GM18508 (cell line): ENCODE results near the gene ANKIB1.
A peak's percentile ranks its signal among the peaks of the same experiment; 100 is the strongest.

Experiments
- ATAC-seq: cut with Tn5 transposase; IDR thresholded peaks from one replicate; pipeline ENCODE4 v1.9.1; 2021; ENCODE audit warnings: moderate number of reproducible peaks; ENCODE audit not compliant: insufficient read depth, unreplicated experiment

The ANKIB1 gene

DNA sequence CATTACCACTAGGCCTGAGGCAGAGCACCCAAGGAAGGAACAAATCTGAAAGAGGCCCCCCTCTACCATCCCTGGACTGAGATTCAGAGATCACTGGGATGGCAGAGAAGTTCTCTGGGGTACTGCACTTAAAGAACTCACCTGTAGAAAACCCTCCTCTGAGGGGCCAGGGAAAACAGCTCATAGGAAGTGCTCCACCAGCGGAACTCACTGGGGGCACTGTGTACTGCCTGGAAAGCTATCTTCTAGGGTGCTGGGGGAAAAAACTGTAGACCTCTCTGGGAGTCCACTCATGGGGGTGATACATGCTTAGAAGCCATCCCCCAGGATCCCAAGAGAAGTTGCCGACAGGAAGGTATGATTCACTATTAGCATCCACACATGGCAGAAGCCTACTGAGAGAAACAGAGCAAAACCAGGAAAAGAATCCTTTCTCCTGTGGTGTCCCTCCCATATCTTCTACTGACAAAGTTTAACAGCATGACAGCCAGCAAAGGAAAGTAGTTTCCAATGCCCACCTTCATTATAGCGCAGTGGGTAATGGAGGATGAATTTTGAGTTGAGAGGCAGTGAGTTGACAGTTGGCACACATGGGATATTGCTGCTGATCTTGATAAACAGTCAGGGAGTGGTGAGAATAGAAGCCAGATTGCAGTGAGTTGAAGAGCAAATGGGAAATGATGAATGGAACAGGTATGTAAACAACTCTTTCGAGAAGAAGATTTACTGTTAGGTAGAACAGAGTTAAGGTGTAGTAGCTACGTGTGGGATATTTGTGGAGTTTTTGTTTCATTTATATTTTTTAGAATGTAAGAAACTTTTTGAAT lies 20.9 kb downstream of the ANKIB1 start:
- no peak for ATAC-seq

DNA sequence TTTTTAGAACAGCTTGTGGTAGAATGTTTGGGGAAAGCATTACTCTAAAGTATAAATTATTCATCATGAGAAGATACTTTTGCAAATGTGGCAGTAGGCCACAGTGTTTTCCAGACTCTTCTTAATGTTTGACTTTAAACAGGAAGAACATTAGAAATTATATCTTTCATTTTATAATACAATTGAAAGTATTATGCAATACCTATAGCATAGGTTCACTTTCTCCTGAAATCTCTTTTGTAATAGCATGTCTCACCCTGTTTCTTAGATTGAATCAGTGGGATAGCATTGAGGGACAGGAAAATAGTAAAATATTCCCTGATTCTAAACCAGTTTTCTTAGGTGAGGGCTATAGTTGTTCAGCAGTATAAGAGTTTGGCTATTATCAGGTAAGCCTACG lies 23.1 kb downstream of the ANKIB1 start:
- ATAC-seq, result no peak

DNA sequence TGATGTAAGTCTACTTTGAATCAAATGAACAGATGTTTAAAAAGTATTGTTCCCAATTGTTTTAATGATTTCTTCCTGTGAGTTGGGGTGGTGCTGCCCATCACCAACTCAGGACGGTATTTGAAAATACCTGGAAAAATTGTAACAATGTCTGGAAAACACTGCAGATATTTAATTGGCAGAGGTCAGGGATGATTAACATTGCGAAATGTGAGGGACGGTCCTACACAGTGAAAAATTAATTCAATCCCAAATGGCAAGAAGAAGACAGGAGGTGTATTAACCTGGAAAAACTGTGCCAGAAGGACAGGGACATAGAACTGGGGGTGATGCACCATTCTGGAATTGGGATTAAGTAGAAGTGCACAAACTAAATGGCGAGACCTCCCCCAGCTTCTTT lies 29.6 kb downstream of the ANKIB1 start:
- ATAC-seq, result no peak

DNA sequence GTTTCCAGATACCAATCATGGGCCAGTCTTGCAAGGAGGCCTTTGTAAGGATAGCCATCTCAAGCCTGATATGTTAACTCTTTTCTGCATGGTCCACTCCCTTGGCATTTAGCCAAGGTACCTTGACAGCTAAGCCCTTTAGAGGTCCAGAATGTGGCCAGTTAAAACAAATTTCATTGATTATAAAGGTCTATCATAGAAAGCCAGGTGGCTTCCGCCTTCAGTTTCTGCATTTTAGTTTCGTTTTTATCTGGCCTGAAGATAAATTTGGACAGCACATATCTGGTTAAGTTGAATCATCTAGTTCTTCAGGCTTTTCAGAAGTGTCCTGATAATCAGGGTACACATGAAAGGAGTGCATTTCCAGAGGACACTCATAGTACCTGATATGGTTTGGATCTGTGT lies 30.7 kb downstream of the ANKIB1 start:
- ATAC-seq, result peak; percentile 70

DNA sequence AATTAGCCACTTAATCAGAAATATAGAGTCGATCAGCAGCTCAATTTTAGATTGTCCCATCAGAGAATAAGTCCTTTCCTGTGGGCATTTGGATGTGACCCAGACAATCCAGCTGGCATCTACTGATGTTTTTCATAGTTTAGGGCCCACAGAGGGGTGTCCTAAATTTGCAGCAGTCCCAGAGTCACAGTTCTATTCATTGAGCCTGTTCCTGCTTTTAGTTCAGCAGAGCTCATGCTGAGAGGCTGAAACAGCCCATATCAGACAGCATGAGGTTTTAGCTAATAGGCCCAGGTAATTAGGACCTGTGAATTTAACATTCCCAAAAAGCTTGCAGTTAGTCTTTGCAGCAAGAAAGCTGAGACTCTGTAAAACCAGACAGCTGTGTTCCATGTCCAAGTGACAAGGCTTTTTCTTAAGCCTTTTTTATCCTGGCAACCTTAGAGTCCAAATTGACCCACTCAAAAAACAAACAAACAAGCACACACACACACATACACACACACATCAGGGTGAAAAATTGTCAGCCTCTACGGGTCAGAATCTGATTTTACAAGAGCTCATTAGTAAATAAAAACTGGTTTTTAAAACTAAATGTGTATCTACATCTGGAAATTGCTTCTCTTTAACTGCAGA lies 33.7 kb downstream of the ANKIB1 start:
- ATAC-seq, result no peak

DNA sequence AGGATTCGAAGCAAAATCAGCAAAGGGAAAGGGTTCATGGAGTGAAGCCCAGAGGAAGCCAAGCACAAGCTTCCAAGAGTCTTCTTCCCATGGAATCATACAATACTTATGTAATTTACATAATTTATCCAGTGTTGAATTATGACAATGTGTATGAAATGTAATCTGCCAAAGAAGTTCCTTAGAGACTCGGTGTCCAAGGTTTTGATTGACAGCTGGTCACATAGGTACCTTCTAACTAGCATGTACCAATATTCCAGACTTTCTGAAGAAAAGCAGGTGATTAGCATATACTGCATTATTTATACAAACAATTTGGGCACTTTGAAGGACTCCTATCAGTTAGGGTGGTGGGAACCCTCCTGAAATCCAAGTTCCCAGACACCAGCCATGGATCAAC lies 35.3 kb downstream of the ANKIB1 start:
- no peak for ATAC-seq

DNA sequence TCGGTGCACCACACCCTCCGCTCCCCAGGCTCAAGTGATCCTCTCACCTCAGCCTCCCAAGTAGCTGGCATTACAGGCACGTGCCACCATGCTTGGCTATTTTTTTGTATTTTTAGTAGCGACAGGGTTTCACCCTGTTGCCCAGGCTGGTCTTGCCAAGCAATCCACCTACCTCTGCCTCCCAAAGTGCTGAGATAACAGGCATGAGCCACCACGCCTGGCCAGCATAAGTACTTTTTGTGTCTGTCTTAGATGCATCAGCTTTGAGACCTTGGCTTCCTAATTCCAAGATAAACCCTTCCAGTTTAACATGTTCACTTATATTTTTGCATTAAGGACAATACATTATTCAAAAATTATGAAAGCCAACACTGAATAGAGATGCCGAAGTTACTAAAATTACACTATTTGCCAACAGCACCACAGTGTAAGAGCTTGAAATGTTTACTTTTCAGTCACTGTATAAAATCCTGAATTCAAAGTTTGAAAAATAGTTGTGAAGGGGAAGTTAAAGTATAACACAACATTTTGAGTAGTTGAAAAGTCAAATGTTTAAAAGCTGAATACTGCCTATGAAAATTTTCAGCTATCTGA lies 36.5 kb downstream of the ANKIB1 start:
- no peak for ATAC-seq

DNA sequence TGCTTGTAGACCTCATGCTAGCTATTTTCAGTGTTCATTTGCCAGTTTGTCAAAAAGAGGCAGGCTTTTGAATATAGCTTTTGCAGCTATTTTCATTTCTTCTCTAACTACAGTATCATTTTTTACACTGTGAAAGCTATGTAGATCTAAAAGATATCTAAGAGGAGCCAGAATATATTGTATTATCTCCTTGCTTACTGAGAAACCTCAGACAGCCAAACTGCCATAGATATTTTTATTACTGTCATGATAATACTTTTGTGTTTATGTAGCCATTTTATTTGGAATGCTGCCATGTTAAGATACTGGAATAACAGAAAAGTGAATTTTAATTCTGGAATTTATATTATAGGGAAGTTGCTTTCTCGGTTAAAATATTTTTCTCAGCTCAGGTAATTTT lies 37.2 kb downstream of the ANKIB1 start:
- no peak for ATAC-seq

DNA sequence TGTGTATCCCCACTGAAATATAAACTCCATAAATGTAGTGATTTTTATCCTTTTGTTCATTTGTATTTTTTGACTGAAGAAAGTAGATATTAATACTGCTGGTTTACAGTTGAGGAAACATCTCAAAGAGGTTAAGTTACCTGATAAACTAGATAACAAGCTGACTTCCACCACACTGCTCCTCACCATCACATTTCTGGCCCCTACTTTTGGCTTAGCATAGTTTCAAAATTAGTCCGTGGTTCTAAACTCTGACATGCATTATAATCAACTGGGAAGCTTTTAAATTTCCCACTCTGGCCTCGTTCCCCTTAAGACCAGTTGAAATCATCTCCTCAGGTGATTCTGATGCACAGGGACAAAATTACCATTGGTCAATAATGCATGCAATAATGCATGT lies 43.5 kb downstream of the ANKIB1 start:
- no peak for ATAC-seq

DNA sequence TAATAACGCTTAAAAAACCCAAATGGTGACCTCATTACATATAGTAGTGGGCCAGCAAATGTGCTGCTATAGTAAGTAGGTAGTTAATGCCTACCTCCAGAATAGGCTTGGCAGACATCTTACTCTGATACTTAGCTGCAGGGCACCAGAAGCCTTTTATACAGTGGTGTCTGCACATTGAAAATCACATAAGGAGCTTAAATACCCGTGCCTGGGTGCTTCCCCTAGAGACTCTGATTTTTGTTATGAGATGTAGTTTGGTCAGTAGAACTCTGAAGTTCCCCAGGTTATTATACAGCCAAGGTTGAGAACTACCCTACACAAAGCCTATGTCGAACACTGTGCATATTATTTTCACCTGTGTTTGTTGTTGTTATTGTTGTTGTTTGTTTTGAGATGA lies 47.2 kb downstream of the ANKIB1 start:
- ATAC-seq, result no peak

DNA sequence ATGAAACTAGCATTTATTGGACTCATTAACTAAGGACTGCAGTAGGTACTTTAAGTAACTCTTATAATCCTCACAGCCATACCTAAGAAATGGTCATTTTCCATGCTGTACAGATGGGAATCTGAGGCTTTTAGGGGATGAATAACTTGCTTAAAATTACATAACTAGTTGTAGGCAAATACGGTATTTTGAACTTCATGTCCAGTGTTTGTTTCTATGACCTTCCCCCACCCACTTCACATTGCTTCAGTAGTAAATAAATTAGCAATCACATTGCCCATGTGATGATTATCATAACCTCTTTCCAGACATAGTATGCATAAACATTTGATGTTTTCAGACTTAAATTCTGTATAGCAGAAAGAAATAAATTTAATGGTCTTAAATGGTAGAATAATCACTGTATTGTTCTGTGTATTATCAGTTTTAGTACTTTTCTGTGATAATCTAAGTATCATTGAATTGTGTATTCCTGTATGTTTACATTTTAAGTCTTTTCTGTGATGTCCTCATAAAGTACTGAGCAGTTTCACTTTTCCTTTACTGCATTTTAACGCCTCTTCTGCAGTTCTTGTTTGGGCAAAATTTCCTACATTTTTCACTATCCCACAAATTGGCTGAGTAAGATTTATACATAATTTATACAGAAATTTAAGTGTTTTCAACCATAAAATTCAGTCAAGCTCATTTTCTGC lies 48.3 kb downstream of the ANKIB1 start:
- ATAC-seq, result no peak

DNA sequence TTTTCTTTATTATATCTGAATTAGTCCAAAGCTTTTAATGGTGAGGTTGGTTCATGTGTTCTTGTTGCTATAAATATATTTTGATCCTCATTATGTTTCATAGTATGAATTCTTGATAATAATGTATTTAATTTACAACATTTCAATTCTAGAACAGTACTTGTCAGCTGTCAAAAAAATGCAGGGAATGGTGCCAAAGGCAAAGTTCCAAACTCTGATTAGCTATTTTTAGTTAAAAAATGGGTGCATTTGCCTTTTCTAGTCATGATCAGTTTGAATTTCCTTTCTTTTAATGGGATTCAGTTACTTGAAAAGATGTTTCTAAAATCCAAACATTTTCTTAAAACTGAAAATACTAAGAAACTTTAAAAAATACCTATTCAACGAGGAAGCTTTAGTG lies 49.6 kb downstream of the ANKIB1 start:
- ATAC-seq, result no peak

DNA sequence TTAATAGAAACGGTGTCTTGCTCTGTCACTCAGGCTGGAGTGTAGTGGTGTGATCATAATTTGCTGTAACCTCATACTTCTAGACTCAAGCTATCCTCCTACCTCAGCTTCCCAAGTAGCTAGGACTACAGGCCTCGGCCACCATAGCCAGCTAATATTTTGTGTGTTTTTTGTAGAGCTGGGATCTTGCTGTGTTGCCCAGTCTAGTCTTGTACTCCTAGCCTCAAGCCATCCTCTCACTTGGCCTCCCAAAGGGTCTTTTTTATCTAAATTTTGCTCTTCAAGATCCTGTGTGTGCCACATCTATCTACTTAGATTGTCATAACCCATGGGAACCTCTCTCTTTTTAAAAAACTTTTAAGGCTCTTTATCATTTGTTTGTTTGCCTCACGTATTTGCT lies 50.5 kb downstream of the ANKIB1 start:
- ATAC-seq, result no peak

DNA sequence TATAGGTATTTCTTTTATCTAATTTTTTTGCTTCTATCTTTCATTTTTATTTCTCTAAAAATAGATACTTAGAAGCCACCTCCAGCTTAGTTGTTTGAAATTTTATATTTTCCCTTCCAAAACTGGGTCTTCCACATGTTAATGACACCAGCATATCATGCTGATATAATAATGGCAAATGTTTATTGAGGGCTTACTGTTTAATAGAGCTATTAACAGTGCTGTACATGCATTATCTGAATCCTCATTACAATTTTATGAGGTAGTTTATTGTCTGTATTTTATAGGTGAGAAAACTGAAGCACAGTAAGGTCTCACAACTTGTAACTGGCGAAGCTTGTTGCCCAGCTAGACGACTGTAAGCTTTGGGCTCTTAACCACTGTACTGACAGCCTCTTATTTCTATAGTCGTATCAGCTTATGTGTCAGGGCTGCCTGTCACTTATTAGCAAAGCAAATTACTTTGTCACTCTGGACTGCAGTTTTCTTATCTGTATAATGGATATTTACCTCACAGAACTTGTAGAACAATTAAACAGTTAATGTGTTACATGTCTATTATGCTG lies 51.2 kb downstream of the ANKIB1 start:
- no peak for ATAC-seq

DNA sequence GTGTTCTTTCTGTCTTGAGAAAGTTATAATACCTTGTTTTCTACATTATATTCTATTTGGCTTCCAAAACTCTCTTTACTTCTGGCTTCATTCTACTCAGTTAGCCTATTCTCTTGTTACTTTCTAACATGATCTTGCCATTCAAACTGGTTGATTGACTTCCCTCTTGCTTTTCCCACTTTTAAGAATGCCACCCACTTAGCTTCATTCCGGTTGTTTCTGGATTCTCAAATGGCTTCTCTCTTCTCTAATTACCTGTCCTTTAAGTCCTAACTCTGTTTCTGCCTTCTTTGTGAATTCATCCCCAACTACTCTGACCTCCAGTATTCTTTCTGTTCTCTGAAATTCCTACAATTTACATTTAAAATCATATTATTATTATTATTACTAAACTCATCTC lies 52.0 kb downstream of the ANKIB1 start:
- ATAC-seq, result no peak

DNA sequence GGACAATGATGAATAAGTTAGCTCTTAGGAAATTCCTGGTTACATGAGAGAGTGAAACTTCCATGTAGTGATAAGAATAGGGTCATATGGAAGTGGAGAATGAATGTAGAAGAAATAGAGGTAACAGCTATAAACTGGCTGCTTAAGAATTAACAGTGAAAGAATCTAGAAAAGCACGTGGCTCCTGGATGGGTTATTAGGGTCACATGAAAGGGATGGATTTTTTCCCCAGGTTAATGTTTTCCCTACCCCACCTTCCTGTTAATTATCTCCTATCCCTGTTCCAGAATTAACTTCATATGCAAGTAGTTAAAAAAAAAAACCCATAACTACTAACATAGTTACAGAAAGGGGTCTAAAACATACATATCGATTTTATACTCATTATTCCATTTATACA lies 58.0 kb downstream of the ANKIB1 start:
- ATAC-seq, result no peak

DNA sequence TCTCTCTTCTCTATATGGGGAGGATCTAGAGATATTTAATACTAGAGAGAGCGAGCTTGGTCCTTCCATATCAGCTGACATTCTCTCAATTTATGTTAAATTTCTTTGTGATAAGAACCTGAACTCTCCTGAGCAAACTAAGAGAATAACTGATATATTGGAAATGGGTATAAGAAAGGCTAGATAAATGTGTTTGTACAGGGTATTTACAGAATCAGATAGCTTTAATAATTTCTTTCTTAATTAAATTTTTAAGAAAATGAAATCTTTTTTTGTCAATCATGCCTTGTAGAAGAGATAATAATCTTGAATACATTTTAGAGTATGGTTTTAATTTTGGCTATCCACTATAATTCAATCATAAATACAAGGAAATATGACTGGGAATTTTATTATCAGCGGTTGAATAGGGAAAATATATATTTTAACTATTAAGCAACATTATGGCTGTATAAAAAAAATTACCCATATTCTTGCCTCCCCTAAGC lies 58.7 kb downstream of the ANKIB1 start:
- ATAC-seq, result no peak

DNA sequence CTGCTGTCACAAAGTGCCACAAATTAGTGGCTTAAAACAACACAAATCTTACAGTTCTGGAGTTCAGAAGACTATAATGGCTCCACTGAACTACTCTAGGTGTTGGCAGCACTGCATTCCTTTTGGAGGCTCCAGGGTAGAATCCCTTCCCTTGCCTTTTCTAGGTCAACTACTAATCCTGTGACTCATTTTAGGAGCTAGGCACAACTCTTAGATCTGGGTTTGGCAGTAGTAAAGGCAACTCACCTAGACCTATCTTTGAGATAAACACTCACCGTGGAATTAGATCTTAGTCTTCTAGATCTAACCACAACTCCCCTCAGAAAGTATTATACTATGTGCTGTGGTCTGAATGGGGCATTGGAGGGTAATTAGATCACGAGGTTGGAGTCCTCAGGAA lies 60.4 kb downstream of the ANKIB1 start:
- ATAC-seq, result no peak

DNA sequence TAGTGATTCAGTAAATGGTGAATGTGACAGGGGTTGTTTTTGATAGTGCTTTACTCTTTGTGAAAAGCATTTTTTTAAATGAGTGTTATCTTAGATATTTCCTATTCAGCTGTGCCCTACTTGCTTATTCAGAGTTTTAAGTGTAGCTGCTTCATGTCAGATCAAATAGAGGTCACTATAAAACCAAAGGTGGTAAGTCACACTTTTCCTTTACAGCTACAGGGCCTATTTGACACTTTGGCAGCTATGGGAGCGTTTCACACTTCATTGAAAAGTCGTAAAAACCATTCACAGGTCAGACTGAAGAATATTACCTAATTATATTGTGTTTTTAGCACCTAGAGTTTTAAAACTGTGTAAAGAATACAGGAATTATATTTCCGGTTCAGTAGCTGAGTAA lies 67.3 kb downstream of the ANKIB1 start:
- ATAC-seq, result no peak

DNA sequence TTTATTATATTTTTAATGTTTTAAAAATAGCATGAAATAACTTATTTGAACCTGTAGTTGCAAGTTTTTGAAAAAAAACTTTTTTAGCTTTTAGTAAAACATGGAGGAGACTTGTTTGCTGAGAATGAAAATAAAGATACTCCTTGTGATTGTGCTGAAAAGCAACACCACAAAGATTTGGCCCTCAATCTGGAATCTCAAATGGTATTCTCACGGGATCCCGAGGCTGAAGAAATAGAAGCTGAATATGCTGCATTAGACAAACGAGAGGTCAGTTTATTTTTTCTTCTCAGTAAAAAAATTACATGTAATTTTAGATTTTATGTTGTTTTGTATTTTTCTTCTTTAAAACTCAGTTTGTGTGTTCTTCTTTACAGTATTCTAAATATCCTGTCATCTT lies 73.5 kb downstream of the ANKIB1 start:
- ATAC-seq, result no peak

DNA sequence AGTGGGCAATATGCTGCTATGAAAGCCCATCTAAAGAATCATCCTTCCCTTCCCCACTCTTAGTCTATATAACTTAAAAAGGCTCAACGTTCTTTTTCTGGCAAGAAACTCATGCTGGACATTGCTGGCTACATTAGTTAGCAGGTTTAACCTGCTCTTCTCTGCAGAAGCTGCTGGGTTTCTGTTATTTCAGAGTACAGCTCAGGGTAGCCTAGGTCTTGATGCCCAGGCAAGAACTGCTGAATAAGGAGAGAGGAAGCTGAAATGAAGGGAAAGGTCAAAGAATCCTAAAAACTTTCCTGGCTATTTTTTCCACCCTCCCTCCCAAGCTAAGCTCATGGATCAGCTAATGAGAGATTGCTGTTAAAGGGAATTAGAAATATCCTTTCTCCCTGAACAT lies 79.4 kb downstream of the ANKIB1 start:
- ATAC-seq, result no peak
